ENCODE results near the gene DENND6B.
"Not testable (repeated sequence)": the region's sequence is repeated elsewhere in the genome, so short reads cannot be mapped to it uniquely, and the experiment has no call there.

GRCh38 chr22:50334433-50334832 lies 7.6 kb upstream of the DENND6B start:
- not testable (repeated sequence) for TF ChIP-seq CTCF (IDR thresholded peaks at IDR 0.05; ENCODE audit: poor library complexity, severe bottlenecking); POLR2AphosphoS5 (IDR thresholded peaks at IDR 0.05); TAF1 (IDR thresholded peaks at IDR 0.05; ENCODE audit: low read depth); RAD21 (conservative IDR thresholded peaks at IDR 0.05); MXI1 (conservative IDR thresholded peaks at IDR 0.05; ENCODE audit: poor library complexity, severe bottlenecking); EP300 (conservative IDR thresholded peaks at IDR 0.05; ENCODE audit: poor library complexity, severe bottlenecking); REST (IDR thresholded peaks at IDR 0.05; ENCODE audit: borderline replicate concordance); SMC3 (conservative IDR thresholded peaks at IDR 0.05; ENCODE audit: poor library complexity)
